GM23338 (cell line): ENCODE results near the gene CDK7. TPM values are rescaled to one million over a fixed set of nuclear protein-coding genes. Genes with fewer than 3 reads are reported as not detected.

Experiments used
- ATAC-seq: fragments of 200-7000 bp; cut with Tn5 transposase; 3 replicates; pipeline ENCODE4 v1.9.1; 2020
- DNase-seq: peaks from one replicate; pipeline ENCODE4 v3.0.0-alpha.2; 2015; ENCODE audit warnings: low spot score
- H2AFZ ChIP-seq: fragments of 200-600 bp; sonication (generic); 2 replicates; pipeline ENCODE4 v1.8.0; 2016; ENCODE audit warnings: antibody characterized with exemption, mild to moderate bottlenecking, moderate library complexity
- H3F3A ChIP-seq: fragments of 200-600 bp; sonication (generic); replicated peaks from 2 replicates; pipeline ENCODE4 v1.8.0; 2017; ENCODE audit warnings: antibody characterized with exemption, mixed run types, low read depth
- H3K27ac ChIP-seq: fragments of 200-600 bp; sonication (generic); 2 replicates; pipeline ENCODE4 v1.6.1; 2016; ENCODE audit warnings: low read depth
- H3K27me3 ChIP-seq: fragments of 200-600 bp; sonication (generic); 2 replicates; pipeline ENCODE4 v1.8.0; 2016; ENCODE audit warnings: mild to moderate bottlenecking, mixed run types, moderate library complexity; ENCODE audit not compliant: insufficient read depth
- H3K36me3 ChIP-seq: fragments of 200-600 bp; sonication (generic); 2 replicates; pipeline ENCODE4 v1.8.0; 2016; ENCODE audit warnings: mild to moderate bottlenecking; ENCODE audit not compliant: insufficient read depth
- H3K4me1 ChIP-seq: fragments of 200-600 bp; sonication (generic); 2 replicates; pipeline ENCODE4 v1.8.0; 2016; ENCODE audit warnings: mild to moderate bottlenecking, moderate library complexity; ENCODE audit not compliant: insufficient read depth
- H3K4me2 ChIP-seq: fragments of 200-600 bp; sonication (generic); 2 replicates; pipeline ENCODE4 v1.7.1; 2017; ENCODE audit warnings: mixed run types
- H3K4me3 ChIP-seq: fragments of 200-600 bp; sonication (generic); 2 replicates; pipeline ENCODE4 v1.6.1; 2016; ENCODE audit warnings: mixed run types
- H3K79me2 ChIP-seq: fragments of 200-600 bp; sonication (generic); replicated peaks from 2 replicates; pipeline ENCODE4 v1.8.0; 2017; ENCODE audit warnings: mild to moderate bottlenecking; ENCODE audit not compliant: insufficient read depth
- H3K9me2 ChIP-seq: fragments of 200-600 bp; sonication (generic); 2 replicates; pipeline ENCODE4 v1.8.0; 2017; ENCODE audit not compliant: insufficient read depth
- H4K20me1 ChIP-seq: fragments of 200-600 bp; sonication (generic); replicated peaks from 2 replicates; pipeline ENCODE4 v1.8.0; 2017; ENCODE audit warnings: mild to moderate bottlenecking; ENCODE audit not compliant: insufficient read depth
- H3K27ac Mint-ChIP-seq: 2 replicates; pipeline ENCODE4 v1.8.0; 2020; ENCODE audit warnings: inconsistent platforms, mild to moderate bottlenecking, moderate library complexity, mixed read lengths
- H3K27me3 Mint-ChIP-seq: 3 replicates; pipeline ENCODE4 v1.8.0; 2022; ENCODE audit warnings: low read depth, mild to moderate bottlenecking, moderate library complexity, mixed read lengths, inconsistent platforms; ENCODE audit not compliant: insufficient read depth, poor library complexity
- H3K36me3 Mint-ChIP-seq: 3 replicates; pipeline ENCODE4 v1.8.0; 2021; ENCODE audit warnings: low read depth, mild to moderate bottlenecking, inconsistent platforms, moderate library complexity, mixed read lengths
- H3K4me1 Mint-ChIP-seq: 3 replicates; pipeline ENCODE4 v1.8.0; 2020; ENCODE audit warnings: mild to moderate bottlenecking, inconsistent platforms, mixed read lengths
- H3K4me3 Mint-ChIP-seq: 3 replicates; pipeline ENCODE4 v1.8.0; 2021; ENCODE audit warnings: moderate library complexity, mild to moderate bottlenecking, inconsistent platforms, mixed read lengths
- H3K9me3 Mint-ChIP-seq: 3 replicates; pipeline ENCODE4 v1.8.0; 2020; ENCODE audit warnings: moderate library complexity, mild to moderate bottlenecking, inconsistent platforms, mixed read lengths
- CREB1 ChIP-seq: fragments of 250-450 bp; sonication (Bioruptor Pico); IDR thresholded peaks from 2 replicates; pipeline ENCODE4 v1.5.0; 2020; ENCODE audit warnings: low read depth, mild to moderate bottlenecking, moderate library complexity
- CTCF ChIP-seq, 2 experiments: fragments of 200-600 bp in 1 of 2; sonication (generic) in 1 of 2; conservative IDR thresholded peaks; 2 replicates each; pipeline versions ENCODE4 v1.5.1 to v1.6.1; 2016 to 2017; ENCODE audit warnings: antibody characterized with exemption in 2 of 2, low read depth in 2 of 2, mild to moderate bottlenecking in 2 of 2, moderate library complexity in 1 of 2
- ETS1 ChIP-seq: IDR thresholded peaks from 2 replicates; pipeline ENCODE4 v1.6.1; 2016; ENCODE audit warnings: antibody characterized with exemption
- EZH2 ChIP-seq: fragments of 200-600 bp; sonication (generic); IDR thresholded peaks from one replicate; pipeline ENCODE4 v1.8.0; 2017; ENCODE audit warnings: antibody characterized with exemption, mild to moderate bottlenecking, low read depth; ENCODE audit not compliant: unreplicated experiment
- EZH2phosphoT487 ChIP-seq: fragments of 200-600 bp; sonication (generic); IDR thresholded peaks from one replicate; pipeline ENCODE4 v1.8.1; 2018; ENCODE audit warnings: antibody characterized with exemption; ENCODE audit not compliant: unreplicated experiment
- JUNB ChIP-seq: IDR thresholded peaks from one replicate; pipeline ENCODE4 v1.6.1; 2016; ENCODE audit warnings: antibody characterized with exemption; ENCODE audit not compliant: unreplicated experiment
- NANOG ChIP-seq: IDR thresholded peaks from 2 replicates; pipeline ENCODE4 v1.6.1; 2016; ENCODE audit warnings: antibody characterized with exemption, borderline replicate concordance
- POLR2AphosphoS5 ChIP-seq: IDR thresholded peaks from 2 replicates; pipeline ENCODE4 v1.6.1; 2016; ENCODE audit warnings: antibody characterized with exemption, low read depth
- REST ChIP-seq: IDR thresholded peaks from one replicate; pipeline ENCODE4 v1.6.1; 2018; ENCODE audit warnings: antibody characterized with exemption; ENCODE audit not compliant: unreplicated experiment
- STAT1 ChIP-seq: IDR thresholded peaks from one replicate; pipeline ENCODE4 v1.6.1; 2016; ENCODE audit warnings: antibody characterized with exemption; ENCODE audit not compliant: unreplicated experiment
- ZNF114 ChIP-seq: fragments of 250-450 bp; sonication (Bioruptor Pico); IDR thresholded peaks from 2 replicates; pipeline ENCODE4 v1.5.0; 2020; ENCODE audit warnings: mild to moderate bottlenecking, moderate library complexity
- ZNF331 ChIP-seq: fragments of 250-450 bp; sonication (Bioruptor Pico); IDR thresholded peaks from 2 replicates; pipeline ENCODE4 v1.5.0; 2020; ENCODE audit warnings: low read depth, mild to moderate bottlenecking, moderate library complexity
- ZNF462 ChIP-seq: fragments of 250-450 bp; sonication (Bioruptor Pico); IDR thresholded peaks from 2 replicates; pipeline ENCODE4 v1.5.0; 2020; ENCODE audit warnings: mild to moderate bottlenecking, moderate library complexity
- polyA plus RNA-seq: library from polyadenylated mRNA; unstranded; fragments of >200 nt; fragmentation: Nextera tagmentation; extraction: Ambion mirVana; gene quantifications from 2 replicates; pipeline ENCODE4 v1.2.1, GENCODE V29; 2016
- total RNA-seq: library from RNA; depleted of rRNA; stranded (reverse); fragments of >200 nt; shearing (Covaris generic); gene quantifications from 2 replicates; pipeline ENCODE4 v1.2.3, GENCODE V29; 2014

The CDK7 gene
- total and polyA plus RNA-seq, 2 experiments from 2014 or later: 78.4 to 80.7 TPM

GRCh38 chr5:69219939-69220338 is 14.7 kb upstream of the CDK7 start:
- ATAC-seq (no peak), DNase-seq (no peak)
- Mint-ChIP-seq H3K4me1 (peaks cover 8% of the 10 kb centered on the region; the same call in 1 of the 3 replicates), H3K36me3 (peaks cover 34% of the 10 kb centered on the region), H3K9me3 (peaks cover 9% of the 10 kb centered on the region), H3K27ac (no peak overlapping the region), H3K4me3 (no peak overlapping the region), H3K27me3 (peaks cover 2% of the 10 kb centered on the region)
- no peaks in the 10 kb centered on the region for H3F3A ChIP-seq
- no peak overlapping the region for H3K27ac ChIP-seq
- no peak for TF ChIP-seq CREB1
- no peak for TF ChIP-seq REST
- TF ChIP-seq JUNB: no peak
- no peak for TF ChIP-seq ETS1
- TF ChIP-seq STAT1: no peak
- TF ChIP-seq CTCF (conservative IDR thresholded peaks at IDR 0.05; ENCODE audit: low read depth in 2 of 2): no peak
- no peak for TF ChIP-seq EZH2
- TF ChIP-seq ZNF462: no peak
- TF ChIP-seq POLR2AphosphoS5: no peak
- TF ChIP-seq ZNF114 (CRISPR knock-in tag): no peak
- TF ChIP-seq ZNF331 (CRISPR knock-in tag): no peak
- TF ChIP-seq NANOG: no peak
- no peak for TF ChIP-seq EZH2phosphoT487
- H3K4me3 ChIP-seq: no peak overlapping the region
- H3K9me2 ChIP-seq: no peaks in the 10 kb centered on the region
- no peak overlapping the region for H2AFZ ChIP-seq
- H3K36me3 ChIP-seq: 0 out of 2 replicates have a peak, but pooled peaks cover 4% of the 10 kb centered on the region
- no peak overlapping the region for H3K4me2 ChIP-seq
- no peaks in the 10 kb centered on the region for H4K20me1 ChIP-seq
- peaks cover 48% of the 10 kb centered on the region for H3K79me2 ChIP-seq
- H3K27me3 ChIP-seq: no peaks in the 10 kb centered on the region
- 0 out of 2 replicates have a peak, but pooled peaks cover 4% of the 10 kb centered on the region for H3K4me1 ChIP-seq
